CD14-positive monocyte (primary cell): ENCODE data around the gene RBM38. TPM values are rescaled to one million over a fixed set of nuclear protein-coding genes. Genes with fewer than 3 reads are reported as not detected.

Experiments used
- DNase-seq, 3 donors: peaks; one replicate each; pipeline ENCODE4 v3.0.0-alpha.2; 2011 to 2022
- H2AFZ ChIP-seq: 2 replicates; pipeline ENCODE4 v1.6.0; 2012; ENCODE audit warnings: mild to moderate bottlenecking, low read depth, low read length, inconsistent platforms; ENCODE audit not compliant: insufficient read depth, poor library complexity, severe bottlenecking
- H3K27ac ChIP-seq, 2 donors: 1 replicate in 1 of 2; 2 replicates in 1 of 2; pipeline ENCODE4 v1.5.1; 2012 to 2013; ENCODE audit warnings: low read length in 2 of 2, control low read depth in 1 of 2, inconsistent platforms in 1 of 2, low read depth in 1 of 2, mild to moderate bottlenecking in 1 of 2
- H3K27me3 ChIP-seq, 2 donors: one replicate each; pipeline versions ENCODE4 v1.6.0 to v1.6.1; 2011 to 2013; ENCODE audit warnings: low read length in 2 of 2; ENCODE audit not compliant: control insufficient read depth in 2 of 2, insufficient read depth in 2 of 2
- H3K36me3 ChIP-seq, 2 donors: replicated peaks in 1 of 2; 1 replicate in 1 of 2; 2 replicates in 1 of 2; pipeline versions ENCODE4 v1.5.1 to v1.6.1; 2012 to 2013; ENCODE audit warnings: low read length in 2 of 2, control low read depth in 1 of 2, inconsistent platforms in 1 of 2, mild to moderate bottlenecking in 1 of 2; ENCODE audit not compliant: insufficient read depth in 2 of 2, control insufficient read depth in 1 of 2
- H3K4me1 ChIP-seq, 2 donors: 1 replicate in 1 of 2; 2 replicates in 1 of 2; pipeline versions ENCODE4 v1.5.1 to v1.6.1; 2012 to 2013; ENCODE audit warnings: low read length in 2 of 2, control low read depth in 1 of 2, inconsistent platforms in 1 of 2, mild to moderate bottlenecking in 1 of 2, moderate library complexity in 1 of 2; ENCODE audit not compliant: insufficient read depth in 2 of 2, control insufficient read depth in 1 of 2
- H3K4me2 ChIP-seq: replicated peaks from 2 replicates; pipeline ENCODE3; 2012; ENCODE audit warnings: low read length, moderate library complexity, mild to moderate bottlenecking; ENCODE audit not compliant: poor library complexity, severe bottlenecking; ENCODE audit errors: extremely low read depth
- H3K4me3 ChIP-seq, 3 experiments: fragments of 200-600 bp in 1 of 3; sonication (generic) in 1 of 3; replicated peaks in 1 of 3; 1 replicate in 2 of 3; 2 replicates in 1 of 3; pipeline ENCODE4 v1.5.1; 2011 to 2013; ENCODE audit warnings: low read length in 3 of 3, mild to moderate bottlenecking in 3 of 3, control low read depth in 2 of 3, low read depth in 2 of 3, inconsistent platforms in 1 of 3, moderate library complexity in 1 of 3
- H3K79me2 ChIP-seq: 2 replicates; pipeline ENCODE4 v1.6.0; 2012; ENCODE audit warnings: mild to moderate bottlenecking, control low read depth, inconsistent platforms, low read length, moderate library complexity; ENCODE audit not compliant: insufficient read depth
- H3K9ac ChIP-seq: 2 replicates; pipeline ENCODE4 v1.6.0; 2017; ENCODE audit warnings: low read length, mild to moderate bottlenecking; ENCODE audit not compliant: insufficient read depth, poor library complexity, severe bottlenecking
- H3K9me3 ChIP-seq, 2 donors: replicated peaks in 1 of 2; 1 replicate in 1 of 2; 2 replicates in 1 of 2; pipeline versions ENCODE4 v1.5.1 to v1.6.1; 2012 to 2013; ENCODE audit warnings: low read length in 2 of 2, control low read depth in 1 of 2; ENCODE audit not compliant: control insufficient read depth in 1 of 2, insufficient read depth in 1 of 2
- H4K20me1 ChIP-seq: 2 replicates; pipeline ENCODE4 v1.6.0; 2012; ENCODE audit warnings: mild to moderate bottlenecking, low read length, control low read depth, moderate library complexity; ENCODE audit not compliant: insufficient read depth
- H3K27ac Mint-ChIP-seq, 7 donors: one replicate each; pipeline ENCODE4 v1.8.0; 2020; ENCODE audit warnings: mild to moderate bottlenecking in 7 of 7, mixed read lengths in 7 of 7, moderate library complexity in 6 of 7, inconsistent platforms in 2 of 7
- H3K27me3 Mint-ChIP-seq, 3 donors: one replicate each; pipeline ENCODE4 v1.8.0; 2021 to 2022; ENCODE audit warnings: low read depth in 3 of 3, mild to moderate bottlenecking in 3 of 3, mixed read lengths in 3 of 3, moderate library complexity in 3 of 3, inconsistent platforms in 1 of 3
- H3K36me3 Mint-ChIP-seq, 2 donors: one replicate each; pipeline ENCODE4 v1.8.0; 2020; ENCODE audit warnings: mixed read lengths in 2 of 2, inconsistent platforms in 1 of 2, mild to moderate bottlenecking in 1 of 2
- H3K4me1 Mint-ChIP-seq: one replicate; pipeline ENCODE4 v1.8.0; 2020; ENCODE audit warnings: mild to moderate bottlenecking, mixed read lengths
- H3K4me3 Mint-ChIP-seq, 2 donors: one replicate each; pipeline ENCODE4 v1.8.0; 2020; ENCODE audit warnings: mild to moderate bottlenecking in 2 of 2, mixed read lengths in 2 of 2, moderate library complexity in 1 of 2
- H3K9me3 Mint-ChIP-seq, 7 donors: one replicate each; pipeline ENCODE4 v1.8.0; 2020 to 2022; ENCODE audit warnings: mixed read lengths in 7 of 7, mild to moderate bottlenecking in 6 of 7, moderate library complexity in 6 of 7, inconsistent platforms in 2 of 7
- WGBS: methylation state at CpG from one replicate; pipeline ENCODE4 v1.1.5; 2013; ENCODE audit warnings: missing lambda C conversion rate; ENCODE audit not compliant: insufficient coverage; 5-methylcytosine and 5-hydroxymethylcytosine counted together
- intact Hi-C, 2 donors: fragments of 100-400 bp; cut with micrococcal nuclease; formaldehyde crosslinking; loops; one replicate each; pipeline versions ENCODE4 v1.15.0 to v1.15.1; 2023
- polyA plus RNA-seq, 3 donors: library from polyadenylated mRNA; depleted of rRNA in 1 of 3; unstranded in 2 of 3; stranded (reverse) in 1 of 3; fragments of 300-500 nt in 2 of 3; fragments of >200 nt in 1 of 3; fragmentation: Illumina TruSeq in 2 of 3; gene quantifications; 1 replicate in 2 of 3; 2 replicates in 1 of 3; pipeline ENCODE4 v1.2.3, GENCODE V29; 2012 to 2021
- TF ChIP-seq, protein P1 (sequence below): fragments of 200-600 bp; IDR thresholded peaks from one replicate; pipeline ENCODE4 v1.8.0; 2022; ENCODE audit warnings: antibody characterized with exemption, mild to moderate bottlenecking

Gene RBM38
- polyA plus RNA-seq, 3 donors = 7.5 to 48.3 (median 17.8) TPM

- H3K4me1 Mint-ChIP-seq = peaks cover 26% of the 10 kb centered on the region
Observed at GRCh38 chr20:57404419-57405072, 13.3 kb downstream of the RBM38 start.

DNA sequence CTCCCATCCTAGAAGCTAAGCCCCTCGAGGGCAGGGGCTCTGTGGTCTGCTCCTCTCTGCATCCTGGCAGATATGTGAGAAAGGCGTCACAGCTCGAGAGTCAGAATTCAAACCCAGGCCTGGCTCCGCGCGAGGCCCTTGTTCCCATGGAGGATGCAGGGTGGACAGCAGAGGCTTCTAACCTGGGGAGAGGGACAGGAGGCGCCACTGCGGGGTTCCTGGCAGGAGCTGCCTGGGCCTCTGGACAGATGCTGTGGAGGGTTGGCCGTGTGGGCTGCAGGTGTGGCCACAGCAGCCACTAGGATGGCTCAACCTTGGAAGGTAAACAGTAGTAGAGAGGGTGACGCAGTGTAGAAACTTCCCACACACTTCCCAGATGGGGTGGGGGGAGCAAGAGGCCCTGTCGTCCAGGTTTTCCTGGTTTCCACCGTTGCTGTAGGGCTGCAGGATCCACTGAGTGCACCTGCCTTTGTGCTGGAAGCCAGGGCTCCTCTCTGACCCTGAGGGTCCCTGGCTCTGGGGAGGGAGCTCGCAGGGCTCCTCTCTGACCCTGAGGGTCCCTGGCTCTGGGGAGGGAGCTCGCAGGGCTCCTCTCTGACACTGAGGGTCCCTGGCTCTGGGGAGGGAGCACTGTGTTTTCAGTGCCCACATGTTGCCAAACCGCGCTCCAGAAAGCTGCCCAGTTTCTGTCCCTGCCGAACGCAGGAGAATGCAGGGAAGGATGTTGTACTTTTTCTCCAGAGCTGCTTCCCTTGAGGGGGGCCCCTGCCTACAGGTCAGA lies 14.2 kb downstream of the RBM38 start:
- peaks cover 0 to 2% (median 0%) of the 10 kb centered on the region in 7 donors for H3K9me3 Mint-ChIP-seq
- WGBS = 97% methylated on average over 15 of the region's 18 CpGs
- no peak overlapping the region for H2AFZ ChIP-seq
- peaks cover 86 to 96% of the 10 kb centered on the region in 2 donors for H3K36me3 Mint-ChIP-seq
- H3K4me3 ChIP-seq = no peak overlapping the region
- no peaks in the 10 kb centered on the region for H3K27me3 ChIP-seq
- H3K4me3 Mint-ChIP-seq = no peak overlapping the region
- no peak overlapping the region for H3K9ac ChIP-seq
- intact Hi-C loops = no loop called here
- peaks cover 38% of the 10 kb centered on the region for H3K79me2 ChIP-seq
- no peak overlapping the region for H3K4me2 ChIP-seq
- H3K9me3 ChIP-seq = no peaks in the 10 kb centered on the region
- TF ChIP-seq, protein P1, sequence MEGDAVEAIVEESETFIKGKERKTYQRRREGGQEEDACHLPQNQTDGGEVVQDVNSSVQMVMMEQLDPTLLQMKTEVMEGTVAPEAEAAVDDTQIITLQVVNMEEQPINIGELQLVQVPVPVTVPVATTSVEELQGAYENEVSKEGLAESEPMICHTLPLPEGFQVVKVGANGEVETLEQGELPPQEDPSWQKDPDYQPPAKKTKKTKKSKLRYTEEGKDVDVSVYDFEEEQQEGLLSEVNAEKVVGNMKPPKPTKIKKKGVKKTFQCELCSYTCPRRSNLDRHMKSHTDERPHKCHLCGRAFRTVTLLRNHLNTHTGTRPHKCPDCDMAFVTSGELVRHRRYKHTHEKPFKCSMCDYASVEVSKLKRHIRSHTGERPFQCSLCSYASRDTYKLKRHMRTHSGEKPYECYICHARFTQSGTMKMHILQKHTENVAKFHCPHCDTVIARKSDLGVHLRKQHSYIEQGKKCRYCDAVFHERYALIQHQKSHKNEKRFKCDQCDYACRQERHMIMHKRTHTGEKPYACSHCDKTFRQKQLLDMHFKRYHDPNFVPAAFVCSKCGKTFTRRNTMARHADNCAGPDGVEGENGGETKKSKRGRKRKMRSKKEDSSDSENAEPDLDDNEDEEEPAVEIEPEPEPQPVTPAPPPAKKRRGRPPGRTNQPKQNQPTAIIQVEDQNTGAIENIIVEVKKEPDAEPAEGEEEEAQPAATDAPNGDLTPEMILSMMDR = no peak
- peaks cover 2 to 5% (median 3%) of the 10 kb centered on the region in 3 donors for H3K27me3 Mint-ChIP-seq
- no peak for DNase-seq
- H3K4me1 Mint-ChIP-seq = peaks cover 25% of the 10 kb centered on the region
- H4K20me1 ChIP-seq = peaks cover 89% of the 10 kb centered on the region
- peaks cover 87 to 98% of the 10 kb centered on the region in 2 donors for H3K36me3 ChIP-seq
- peak overlapping the region in 2 of 7 donors; percentile 15 to 58 for H3K27ac Mint-ChIP-seq
- H3K4me1 ChIP-seq = peaks cover 6 to 19% of the 10 kb centered on the region in 2 donors
- no peak overlapping the region for H3K27ac ChIP-seq

More at GRCh38 chr20:57404419-57405072, 13.3 kb downstream of the RBM38 start:
- H3K27me3 Mint-ChIP-seq = peaks cover 2 to 7% (median 3%) of the 10 kb centered on the region in 3 donors
- Histone ChIP-seq H3K4me2 (no peak overlapping the region), H3K4me3 (no peak overlapping the region), H3K9ac (peak overlapping the region; percentile 15), H3K27me3 (no peaks in the 10 kb centered on the region), H3K27ac (no peak overlapping the region), H3K36me3 (peaks cover 94 to 100% of the 10 kb centered on the region in 2 donors), H3K79me2 (peaks cover 47% of the 10 kb centered on the region), H4K20me1 (peaks cover 93% of the 10 kb centered on the region), H2AFZ (no peak overlapping the region), H3K4me1 (peaks cover 14 to 28% of the 10 kb centered on the region in 2 donors), H3K9me3 (no peaks in the 10 kb centered on the region)
- peaks cover 0 to 2% (median 0%) of the 10 kb centered on the region in 7 donors for H3K9me3 Mint-ChIP-seq
- WGBS = 96% methylated on average over 20 of the region's 22 CpGs
- H3K36me3 Mint-ChIP-seq = peaks cover 87 to 99% of the 10 kb centered on the region in 2 donors
- DNase-seq = no peak
- TF ChIP-seq, protein P1 = no peak
- peak overlapping the region in 2 of 7 donors; percentile 26 to 63 for H3K27ac Mint-ChIP-seq
- intact Hi-C loops = no loop called here
- H3K4me3 Mint-ChIP-seq = no peak overlapping the region
